Stimulated activated CD8-positive, alpha-beta memory T cell treated with anti-CD3 and anti-CD28 coated beads, Interleukin-7, amount 100 ng/mL, for 24 hours (primary cell): ENCODE data around the gene FADS1.

Experiments
- DNase-seq: peaks from one replicate; pipeline ENCODE4 v3.0.0-alpha.2; 2020; ENCODE audit warnings: low read depth

Gene FADS1

DNA sequence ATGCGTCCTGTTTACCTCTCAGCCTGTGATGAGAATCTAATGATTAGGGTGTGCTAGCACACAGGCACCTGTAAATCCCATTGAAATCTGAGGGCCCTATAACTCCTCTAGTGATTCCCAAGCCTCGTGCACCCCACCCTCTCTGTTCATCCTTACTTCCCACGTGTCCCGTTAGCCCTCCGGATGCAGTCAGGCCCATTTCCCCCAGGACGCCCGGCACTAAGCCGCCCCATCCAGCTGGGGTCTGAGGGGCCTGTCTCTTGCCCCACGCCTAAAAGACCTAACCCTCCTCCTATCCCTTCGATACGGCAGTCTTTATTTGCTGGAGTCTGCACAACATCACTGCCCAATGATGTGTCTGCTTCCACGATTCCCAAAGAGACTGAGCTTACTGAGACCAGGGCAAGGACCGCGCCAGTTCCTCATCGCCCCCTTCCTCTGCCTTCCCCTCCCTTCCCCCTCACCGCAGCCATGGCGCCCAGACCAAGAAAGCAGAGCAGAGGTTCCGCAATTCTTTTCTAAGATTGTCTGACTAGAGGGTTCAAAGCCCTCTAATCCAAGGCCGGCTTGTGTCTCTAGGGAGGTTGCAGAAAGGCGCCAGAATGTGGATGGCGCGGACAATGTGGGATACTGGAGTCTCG, 10.2 kb upstream of the FADS1 start:
- no peak for DNase-seq

DNA sequence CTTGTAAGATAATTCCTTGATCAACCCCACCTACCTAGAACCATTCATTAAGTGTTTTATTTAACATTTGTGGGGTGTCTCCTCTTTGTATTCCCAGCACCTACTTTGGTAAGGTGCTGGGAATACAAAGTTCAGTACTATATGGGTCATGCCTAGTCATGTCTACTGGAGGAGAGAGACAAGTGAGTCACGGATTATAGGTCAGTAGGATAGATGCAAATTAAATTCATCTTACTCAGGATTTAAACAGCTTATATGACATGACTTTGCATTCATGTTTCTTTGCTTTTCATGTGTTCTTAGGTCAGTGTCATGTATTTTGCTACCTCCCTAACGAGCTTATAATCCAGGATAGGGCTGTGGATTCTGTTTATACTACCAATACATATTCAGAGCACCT, 3.4 kb upstream of the FADS1 start:
- no peak for DNase-seq

DNA sequence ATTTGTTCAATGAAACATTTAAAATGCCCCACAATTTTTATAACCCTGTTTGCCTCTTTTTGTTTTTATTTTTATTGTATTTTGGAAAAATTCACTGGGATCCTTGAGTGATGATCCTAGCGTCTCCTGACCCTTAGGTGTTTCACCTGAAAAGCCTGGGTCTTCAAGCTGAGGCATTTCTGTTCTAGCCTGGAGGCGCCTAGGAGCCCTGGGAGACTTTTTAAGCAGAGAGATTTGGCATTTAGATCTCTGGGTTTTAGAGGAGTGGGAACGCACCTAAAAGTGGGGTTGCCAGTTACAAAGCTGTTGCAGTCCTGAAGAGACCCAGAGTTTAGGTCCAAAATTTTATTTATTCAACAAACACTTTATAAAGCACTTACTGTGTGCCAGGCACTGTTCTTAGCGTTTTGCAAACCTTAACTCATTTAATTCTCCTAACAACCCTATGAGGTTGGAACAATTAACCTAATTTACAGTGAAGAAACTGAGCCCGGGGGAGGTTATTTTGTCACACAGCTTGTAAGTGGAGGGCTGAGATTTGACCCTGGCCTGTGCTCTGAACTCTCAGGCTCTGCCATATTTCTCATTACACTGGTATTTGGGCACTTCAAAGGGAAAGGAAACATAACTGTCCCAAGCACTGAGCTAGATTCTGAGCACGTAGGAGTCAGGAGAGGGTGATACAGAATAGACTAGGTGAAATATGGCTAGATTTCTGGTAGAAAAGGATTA, 834 bp upstream of the FADS1 start:
- no peak for DNase-seq

DNA sequence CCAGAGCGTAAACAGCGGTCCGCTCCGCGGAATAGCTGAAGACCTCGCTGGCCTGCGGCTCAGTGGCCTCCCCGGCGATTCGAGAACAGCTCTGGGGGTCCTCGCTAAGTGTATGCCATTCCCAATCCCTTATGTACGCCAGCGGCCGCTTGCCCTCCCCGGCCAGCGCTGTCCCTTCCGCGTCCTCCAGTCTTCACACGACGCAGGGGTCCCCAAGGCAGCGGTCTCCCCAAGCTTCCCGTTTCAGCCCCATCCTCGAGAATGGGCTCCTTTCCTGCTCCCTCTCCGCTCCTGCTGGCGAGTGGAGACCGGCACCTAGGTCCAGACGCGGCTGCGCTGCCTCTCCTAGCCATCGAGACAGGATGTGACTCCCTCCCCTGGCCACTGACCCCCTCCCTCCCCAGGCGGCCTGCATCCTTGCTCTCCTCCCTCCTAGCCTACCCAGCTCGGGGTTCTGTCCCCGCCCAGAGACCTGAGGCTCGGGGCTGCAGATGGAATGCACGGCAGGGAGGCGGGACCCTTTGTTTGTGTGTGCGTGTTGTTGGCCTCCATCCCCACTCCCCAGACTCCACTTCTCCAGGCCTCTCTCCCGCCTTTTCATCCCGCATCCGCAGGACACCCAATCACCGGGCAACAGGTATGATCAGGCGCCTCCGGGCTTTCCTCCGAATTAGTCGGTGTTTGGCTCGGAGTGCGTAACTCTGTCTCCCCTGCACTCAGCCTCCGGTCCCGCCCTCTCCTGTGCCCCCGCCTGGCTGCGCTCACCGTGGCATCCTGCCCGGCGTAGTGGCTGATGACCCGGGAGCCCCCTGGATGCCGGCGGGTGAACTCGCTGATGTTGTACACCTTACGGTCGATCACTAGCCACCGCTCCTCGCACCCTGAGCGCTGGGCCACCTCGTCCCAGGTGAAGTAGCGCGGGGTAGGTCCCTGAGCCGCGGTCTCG, 740 bp downstream of the FADS1 start:
- no peak for DNase-seq

DNA sequence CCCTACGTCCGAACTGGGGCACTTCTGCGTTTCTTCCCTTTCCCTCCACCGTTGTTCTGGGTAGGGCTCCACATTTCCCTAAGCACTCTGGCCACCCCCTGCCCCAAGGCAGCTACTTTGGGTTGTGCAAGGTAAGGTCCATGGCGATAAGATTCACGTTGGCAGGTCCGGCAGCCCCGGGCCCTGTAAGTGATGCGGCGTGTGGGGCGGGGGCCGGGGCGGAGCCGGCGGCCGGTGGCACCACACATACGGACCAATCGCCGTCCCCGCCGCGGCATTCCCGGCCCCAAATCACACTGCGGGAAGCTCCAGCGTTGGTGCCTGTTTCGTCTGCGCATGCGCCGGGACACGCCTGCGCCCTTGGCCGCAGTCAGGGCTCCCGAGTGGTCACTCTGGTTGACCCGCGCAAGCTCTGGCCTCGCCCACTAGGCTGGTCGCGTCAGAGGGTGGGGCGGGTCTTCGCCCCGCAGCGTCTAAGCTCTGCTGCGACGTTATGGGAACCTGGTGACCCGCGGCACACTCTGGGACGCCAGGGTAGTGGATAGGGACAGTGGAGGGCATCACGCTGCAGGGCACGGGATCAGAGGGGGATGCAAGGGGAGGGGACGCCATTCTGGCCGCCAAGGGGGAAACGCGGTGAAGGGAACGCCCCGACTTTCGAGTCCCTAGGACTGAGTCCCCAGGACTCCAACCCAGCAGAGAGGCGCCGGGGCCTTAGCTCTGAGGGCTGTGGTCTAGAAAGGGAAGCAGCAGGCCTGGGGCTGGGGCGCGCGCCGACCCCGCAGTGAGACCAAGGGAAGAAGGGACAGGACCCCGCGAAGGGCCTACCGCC, 1.6 kb downstream of the FADS1 start:
- no peak for DNase-seq

DNA sequence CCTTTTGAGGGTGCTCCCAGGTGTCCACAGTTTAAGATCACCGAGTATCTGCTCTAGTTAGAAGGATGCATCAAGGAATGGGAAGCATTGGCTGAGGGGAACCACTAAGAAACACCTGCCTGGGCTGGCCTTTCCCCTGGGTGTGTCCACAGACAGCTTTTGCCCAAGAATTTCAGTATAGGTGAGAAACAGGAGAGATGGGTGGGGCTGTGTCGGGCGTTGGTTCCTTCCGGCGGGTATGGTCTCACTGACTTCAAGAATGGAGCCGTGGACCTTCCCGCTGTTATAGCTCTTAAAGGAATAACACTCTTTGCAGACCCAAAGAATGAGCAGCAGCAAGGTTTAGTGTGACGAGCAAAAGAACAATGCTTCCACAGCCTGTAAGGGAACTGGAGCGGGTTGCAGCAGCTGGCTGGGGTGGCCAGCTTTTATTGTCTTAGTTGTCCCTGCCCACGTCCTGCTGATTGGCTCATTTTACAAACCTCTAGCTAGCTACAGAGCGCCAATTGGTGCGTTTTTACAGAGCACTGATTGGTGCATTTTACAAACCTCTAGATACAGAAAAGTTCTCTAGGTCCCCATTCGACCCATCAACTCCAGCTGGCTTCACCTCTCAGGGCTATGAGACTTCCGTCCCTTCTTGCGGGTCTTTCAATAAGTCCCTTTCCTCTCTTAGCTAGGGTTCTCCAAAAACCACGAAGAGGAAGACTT, 2.4 kb downstream of the FADS1 start:
- no peak for DNase-seq

DNA sequence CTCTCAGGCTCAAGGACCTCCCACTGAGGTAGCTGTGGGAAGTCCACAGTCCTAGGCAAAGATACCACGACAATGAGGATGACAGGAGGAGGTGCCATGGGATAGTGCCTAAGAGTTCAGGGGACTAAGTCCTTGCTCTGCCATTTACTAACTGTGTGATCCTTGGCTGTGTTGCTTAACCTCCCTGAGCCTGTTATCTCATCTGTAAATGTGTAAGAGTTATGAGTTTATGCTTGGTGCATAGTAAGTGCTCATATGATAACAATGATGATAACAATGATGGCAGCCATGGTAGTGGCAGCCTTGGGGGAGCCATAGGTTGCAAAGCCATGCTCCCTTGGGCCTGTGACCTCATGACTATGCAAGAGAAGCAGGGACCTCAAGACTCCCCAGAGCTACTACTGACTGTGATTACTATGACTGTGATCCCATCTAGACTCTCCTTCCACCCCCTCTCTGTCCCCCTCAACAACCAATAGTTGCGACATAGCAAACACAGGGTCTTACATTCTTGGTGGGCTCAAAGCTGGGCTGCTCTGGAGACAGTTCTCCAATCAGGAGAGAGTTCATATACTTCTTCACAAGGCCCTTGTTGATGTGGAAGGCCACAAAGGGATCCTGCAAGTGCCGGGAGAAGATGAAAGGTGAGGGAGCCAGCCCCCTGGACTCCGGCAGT, 3.9 kb downstream of the FADS1 start:
- DNase-seq = no peak

DNA sequence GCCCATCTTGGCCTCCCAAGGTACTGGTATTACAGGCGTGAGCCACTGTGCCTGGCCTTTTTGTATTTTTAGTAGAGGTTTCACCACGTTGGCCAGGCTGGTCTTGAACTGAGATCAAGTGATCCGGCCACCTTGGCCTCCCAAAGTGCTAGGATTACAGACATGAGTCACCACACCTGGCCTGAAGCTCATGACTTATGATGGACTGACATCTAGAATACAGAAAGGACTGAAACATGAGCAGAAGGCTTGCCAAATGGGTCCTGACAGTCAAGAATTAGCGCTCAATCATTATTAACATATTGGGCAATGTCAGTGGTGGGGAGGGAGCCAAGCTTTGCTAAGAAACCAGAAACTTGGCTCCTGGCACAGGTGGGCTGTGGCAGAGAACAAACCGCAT, 5.0 kb downstream of the FADS1 start:
- DNase-seq = no peak

DNA sequence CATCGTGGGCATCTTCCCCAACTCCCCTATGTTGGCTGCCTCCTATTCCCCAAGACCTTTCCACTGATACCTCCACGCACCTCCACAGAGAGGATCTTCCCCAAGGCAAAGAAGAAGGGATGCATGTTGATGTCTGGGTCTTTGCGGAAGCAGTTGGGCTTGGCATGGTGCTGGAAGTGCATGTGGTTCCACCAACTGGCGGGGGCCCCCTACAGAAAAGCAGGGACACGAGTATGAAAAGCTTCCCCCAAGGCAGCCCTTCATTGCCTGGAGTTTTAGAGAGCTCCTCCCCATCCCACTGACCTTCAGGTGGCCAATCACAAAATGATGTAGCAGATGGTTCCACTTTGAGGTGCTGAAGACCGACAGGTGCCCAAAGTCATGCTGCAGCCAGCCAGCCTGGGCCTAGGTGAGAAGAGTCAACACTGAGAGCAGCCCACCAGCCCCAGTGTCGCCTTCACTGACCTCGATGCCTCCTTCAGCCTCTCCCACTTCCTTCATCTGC, 6.1 kb downstream of the FADS1 start:
- no peak for DNase-seq

DNA sequence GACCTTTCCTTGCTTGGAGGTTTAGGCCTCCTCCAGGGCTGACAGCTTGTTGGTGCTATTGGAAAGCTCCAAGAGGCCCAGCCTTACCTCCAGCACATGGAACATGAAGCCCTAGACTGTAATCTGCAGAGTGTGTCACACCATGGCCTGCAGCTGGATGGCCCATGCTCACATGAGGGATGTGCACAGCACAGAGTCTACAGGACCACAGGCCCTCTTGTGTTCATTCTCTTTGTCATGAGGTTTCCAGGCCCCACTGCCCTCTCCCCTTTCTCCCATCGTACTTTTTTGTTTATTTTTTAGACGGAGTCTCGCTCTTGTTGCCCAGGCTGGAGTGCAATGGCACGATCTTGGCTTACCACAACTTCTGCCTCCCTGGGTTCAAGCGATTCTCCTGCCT, 10.0 kb downstream of the FADS1 start:
- no peak for DNase-seq

DNA sequence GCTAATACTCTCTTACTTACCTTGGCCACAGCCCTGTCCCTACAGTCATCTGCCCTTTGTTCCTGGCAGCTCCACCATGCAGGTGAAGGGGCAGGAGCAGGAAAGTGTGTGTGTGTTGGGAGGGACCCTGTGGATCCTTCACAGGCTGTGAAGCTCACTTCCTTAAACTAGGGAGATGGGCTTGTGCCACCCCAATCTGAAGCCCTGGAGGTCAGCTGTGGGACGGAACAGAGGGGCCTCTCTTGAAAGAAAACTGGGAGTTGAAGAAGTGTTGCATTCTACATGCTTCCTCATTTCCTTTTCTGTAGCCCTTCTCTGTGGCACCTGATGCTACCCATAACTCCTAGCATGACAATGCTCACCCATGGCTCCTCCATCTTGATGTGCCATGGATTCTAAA, 11.7 kb downstream of the FADS1 start:
- no peak for DNase-seq

DNA sequence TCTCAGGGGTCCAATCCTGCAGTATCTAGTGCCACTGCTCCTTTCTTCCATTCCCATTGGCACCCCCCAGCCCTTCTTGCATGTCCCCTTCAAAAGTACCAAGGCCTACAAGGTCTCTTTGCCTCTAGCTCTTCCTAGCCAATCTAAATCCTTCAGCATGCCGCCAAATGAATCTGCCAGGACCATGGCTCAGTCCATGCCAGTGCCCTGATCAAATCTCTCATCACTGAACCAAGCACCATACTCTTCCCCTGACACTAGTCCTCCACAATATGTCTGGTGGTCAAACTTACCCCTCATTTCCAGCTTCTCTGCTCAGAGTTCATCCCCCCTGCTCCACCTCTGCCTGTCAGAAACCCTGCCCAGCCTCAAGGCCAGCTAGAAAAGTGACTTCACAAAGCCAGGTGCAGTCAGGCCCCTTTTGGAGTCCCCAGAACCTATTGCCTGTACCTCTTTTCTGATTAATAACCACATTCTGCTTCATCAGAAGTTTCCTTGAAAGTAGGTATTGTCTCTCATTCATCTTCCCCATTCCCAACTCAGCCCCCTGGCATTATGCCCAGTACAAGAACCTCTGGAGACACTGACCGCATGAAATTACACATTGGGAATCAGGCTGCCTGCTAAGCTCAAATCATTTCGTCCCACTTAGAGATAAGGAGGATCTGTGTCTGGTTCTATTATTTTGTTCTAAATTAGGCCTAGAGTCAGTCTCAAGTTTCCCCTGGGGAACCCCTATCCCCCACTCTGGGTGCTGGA, 12.7 kb downstream of the FADS1 start:
- no peak for DNase-seq

DNA sequence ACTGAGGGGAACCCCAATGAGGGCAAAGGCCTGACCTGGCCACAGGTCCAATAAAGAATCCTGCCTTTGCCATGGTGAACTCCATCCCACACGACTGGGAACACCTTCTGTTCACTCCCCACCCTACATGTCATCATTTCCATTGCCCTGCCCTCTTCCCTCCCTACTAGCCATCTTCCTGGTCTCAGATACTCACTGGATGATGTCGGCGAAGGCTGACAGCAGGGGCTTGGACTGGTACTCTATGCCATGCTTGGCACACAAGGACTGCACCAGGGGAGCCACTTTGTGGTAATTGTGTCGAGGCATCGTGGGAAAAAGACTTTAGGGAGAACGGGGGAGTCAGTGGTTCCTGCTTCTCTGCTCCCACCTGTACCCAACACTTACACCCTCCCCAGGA, 14.2 kb downstream of the FADS1 start:
- no peak for DNase-seq

DNA sequence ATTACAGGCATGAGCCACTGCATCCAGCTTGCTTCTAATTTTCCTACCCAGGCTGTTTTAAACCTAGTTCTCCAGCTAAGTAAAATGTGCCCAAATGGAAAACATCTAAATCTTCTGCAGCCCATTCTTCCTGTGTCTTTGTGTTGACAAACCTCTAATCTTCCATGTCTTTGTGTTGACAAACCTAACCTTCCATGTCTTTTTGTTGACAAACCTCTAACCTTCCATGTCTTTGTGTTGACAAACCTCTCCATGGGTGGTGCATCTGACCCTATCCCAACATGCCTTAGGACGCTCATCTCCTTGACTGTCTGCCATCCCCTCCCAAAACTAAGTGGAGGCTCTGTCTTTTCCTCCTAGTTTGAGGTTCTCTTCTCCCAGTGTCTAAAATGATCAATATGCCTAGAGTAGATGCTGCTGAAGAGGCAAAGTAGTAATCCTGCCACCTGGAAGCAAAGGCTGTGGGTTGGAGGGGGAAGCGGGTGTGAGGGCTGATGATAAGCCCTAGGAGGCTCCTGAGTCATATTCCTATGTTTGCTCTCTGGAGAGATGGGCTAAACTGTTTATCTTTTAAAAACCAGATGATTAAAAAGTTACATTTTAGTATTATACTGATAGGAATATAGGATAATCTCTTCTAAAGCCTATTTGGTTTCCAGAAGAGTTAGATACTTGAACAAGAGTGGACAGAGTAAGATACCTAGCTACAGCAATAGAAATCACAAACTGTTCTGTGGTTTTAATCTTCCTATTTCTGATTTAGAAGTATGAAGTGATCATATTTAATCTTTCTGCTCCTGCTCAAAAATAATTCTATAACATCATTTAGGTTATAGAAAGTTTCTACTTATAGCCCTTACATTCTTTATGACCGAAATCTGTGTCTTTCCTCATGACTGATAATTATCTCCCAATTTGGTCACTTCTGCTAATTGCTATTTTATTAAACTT, 16.2 kb downstream of the FADS1 start:
- DNase-seq = no peak

DNA sequence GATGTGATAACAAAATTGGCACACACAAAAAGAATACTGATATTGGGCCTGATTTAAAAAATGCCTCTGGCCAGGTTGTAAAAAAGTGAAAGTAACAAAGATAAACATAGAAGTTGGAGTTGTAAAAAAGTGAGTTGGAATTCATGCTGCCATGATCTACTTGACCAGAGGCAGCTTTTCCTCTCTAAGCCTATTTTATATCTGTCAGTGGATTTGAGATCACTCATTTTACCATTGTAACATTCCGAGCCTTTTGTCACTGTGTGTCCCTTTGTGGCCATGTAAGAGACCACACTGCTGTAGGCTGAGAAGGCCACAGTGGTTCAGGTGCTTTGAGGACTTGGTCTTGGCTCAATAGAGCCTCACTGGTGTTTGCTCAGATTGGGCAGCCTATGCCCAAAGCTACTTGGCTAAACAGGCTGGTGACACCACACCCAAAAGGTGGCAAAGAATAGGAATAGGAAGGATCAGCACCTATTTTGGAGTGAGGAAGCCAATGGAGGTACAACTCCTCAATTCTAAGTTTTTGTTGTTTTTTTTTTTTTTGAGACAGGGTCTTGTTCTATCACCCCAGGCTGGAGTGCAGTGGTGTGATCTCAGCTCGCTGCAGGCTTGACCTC, 17.0 kb downstream of the FADS1 start:
- no peak for DNase-seq

DNA sequence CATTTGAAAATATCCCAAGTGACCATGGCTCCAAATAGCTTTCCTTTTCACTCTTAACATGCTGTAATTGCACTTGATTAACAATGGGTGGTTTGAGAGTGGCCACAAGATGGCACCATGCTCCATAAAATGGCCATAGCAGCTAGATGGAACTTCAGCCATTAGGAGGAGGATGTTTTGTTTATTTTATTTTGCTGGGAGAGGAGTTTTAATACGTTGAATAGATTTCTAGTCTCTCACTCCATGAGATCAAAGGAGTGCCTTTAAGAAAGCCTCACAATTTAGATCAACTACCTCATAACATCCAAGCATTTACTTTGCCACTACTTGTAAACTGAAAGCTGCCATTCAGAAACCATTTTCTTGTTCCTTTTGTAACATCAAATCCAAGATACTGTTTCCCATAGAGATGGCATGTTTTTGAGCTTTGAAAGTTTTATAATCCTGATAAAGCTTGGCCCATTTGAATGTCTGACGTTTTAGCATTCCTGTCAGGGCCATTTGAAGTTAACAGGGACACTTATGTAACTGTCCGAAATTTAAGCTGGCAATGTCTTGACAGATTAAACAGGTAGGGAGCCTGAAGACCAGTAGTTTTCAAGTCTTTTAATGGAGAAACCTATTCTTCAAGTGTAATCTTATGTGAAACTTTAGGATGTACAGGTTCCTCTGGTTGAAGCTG, 19.4 kb downstream of the FADS1 start:
- no peak for DNase-seq

DNA sequence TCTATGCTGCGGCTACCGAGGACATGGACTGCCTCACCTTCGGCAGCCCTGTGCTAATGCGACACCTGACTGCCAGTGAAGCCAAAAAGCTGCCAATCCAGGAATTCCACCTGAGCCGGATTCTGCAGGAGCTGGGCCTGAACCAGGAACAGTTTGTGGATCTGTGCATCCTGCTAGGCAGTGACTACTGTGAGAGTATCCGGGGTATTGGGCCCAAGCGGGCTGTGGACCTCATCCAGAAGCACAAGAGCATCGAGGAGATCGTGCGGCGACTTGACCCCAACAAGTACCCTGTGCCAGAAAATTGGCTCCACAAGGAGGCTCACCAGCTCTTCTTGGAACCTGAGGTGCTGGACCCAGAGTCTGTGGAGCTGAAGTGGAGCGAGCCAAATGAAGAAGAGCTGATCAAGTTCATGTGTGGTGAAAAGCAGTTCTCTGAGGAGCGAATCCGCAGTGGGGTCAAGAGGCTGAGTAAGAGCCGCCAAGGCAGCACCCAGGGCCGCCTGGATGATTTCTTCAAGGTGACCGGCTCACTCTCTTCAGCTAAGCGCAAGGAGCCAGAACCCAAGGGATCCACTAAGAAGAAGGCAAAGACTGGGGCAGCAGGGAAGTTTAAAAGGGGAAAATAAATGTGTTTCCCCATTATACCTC, 20.8 kb downstream of the FADS1 start:
- DNase-seq = no peak
